Keratinocyte (primary cell): ENCODE measurements around the gene TUBA3D.
"Not testable (repeated sequence)": the region's sequence is repeated elsewhere in the genome, so short reads cannot be mapped to it uniquely, and the experiment has no call there.

Experiments
- EZH2 ChIP-seq: IDR thresholded peaks from one replicate; pipeline ENCODE4 v1.6.1; 2012; ENCODE audit warnings: inconsistent platforms, mild to moderate bottlenecking, low read length, moderate library complexity
- TF ChIP-seq, protein P1 (sequence below), 3 experiments: IDR thresholded peaks in 1 of 3; conservative IDR thresholded peaks in 1 of 3; optimal IDR thresholded peaks in 1 of 3; 2 replicates in 2 of 3; 3 replicates in 1 of 3; pipeline versions ENCODE3 to v1.5.1; 2011; ENCODE audit warnings: low read length in 3 of 3, mild to moderate bottlenecking in 3 of 3, moderate library complexity in 2 of 3, control low read depth in 1 of 3, inconsistent platforms in 1 of 3; ENCODE audit not compliant: insufficient read depth in 2 of 3; ENCODE audit errors: extremely low read depth in 1 of 3

GRCh38 chr2:131517856-131518255 is 41.9 kb downstream of the TUBA3D start:
- TF ChIP-seq, protein P1, sequence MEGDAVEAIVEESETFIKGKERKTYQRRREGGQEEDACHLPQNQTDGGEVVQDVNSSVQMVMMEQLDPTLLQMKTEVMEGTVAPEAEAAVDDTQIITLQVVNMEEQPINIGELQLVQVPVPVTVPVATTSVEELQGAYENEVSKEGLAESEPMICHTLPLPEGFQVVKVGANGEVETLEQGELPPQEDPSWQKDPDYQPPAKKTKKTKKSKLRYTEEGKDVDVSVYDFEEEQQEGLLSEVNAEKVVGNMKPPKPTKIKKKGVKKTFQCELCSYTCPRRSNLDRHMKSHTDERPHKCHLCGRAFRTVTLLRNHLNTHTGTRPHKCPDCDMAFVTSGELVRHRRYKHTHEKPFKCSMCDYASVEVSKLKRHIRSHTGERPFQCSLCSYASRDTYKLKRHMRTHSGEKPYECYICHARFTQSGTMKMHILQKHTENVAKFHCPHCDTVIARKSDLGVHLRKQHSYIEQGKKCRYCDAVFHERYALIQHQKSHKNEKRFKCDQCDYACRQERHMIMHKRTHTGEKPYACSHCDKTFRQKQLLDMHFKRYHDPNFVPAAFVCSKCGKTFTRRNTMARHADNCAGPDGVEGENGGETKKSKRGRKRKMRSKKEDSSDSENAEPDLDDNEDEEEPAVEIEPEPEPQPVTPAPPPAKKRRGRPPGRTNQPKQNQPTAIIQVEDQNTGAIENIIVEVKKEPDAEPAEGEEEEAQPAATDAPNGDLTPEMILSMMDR (optimal IDR thresholded peaks at IDR 0.05 in 1 of 3, IDR thresholded peaks at IDR 0.05 in 1 of 3, conservative IDR thresholded peaks at IDR 0.05 in 1 of 3; ENCODE audit: extremely low read depth in 1 of 3, insufficient read depth in 2 of 3, low read length in 3 of 3) = not testable (repeated sequence)
- TF ChIP-seq EZH2 = not testable (repeated sequence)
